Suppressor macrophage (primary cell): Measurements from ENCODE around the gene WDR5.

Source experiments
- DNase-seq, 4 experiments: peaks; one replicate each; pipeline ENCODE4 v3.0.0-alpha.2; 2020 to 2022

WDR5 gene

DNA sequence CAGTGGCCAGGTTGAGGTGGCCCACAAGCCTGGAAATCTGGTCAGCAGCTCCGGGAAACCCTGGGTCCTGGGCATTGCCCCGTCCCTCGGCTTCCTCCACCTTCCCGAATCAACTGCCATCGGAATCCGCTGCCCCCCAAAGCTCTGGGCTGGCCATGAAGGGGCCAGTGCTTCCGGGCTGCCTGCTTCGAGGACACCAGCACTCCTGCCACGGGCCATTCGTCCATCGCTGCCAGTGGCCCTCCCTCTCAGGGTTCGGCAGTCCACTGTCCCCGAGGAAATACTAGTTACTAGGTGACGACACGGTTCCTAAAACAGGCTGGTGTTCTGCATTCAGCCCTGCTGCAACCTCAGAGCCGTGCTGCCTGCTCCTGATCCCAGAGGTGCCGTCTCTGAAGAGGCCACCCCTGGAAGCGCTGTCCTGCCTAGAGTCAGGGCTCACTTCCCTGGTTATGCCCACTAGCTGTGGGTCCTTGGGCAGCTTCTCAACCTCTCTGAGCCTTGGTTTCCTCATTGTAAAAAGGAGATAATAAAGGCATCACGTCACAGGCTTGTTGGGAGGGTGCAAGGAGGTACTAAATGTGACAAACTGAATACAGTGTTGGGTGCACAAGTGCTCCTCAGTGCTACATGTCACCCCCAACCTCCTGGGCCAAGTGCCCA is 3.5 kb upstream of the WDR5 start:
- DNase-seq: no peak

DNA sequence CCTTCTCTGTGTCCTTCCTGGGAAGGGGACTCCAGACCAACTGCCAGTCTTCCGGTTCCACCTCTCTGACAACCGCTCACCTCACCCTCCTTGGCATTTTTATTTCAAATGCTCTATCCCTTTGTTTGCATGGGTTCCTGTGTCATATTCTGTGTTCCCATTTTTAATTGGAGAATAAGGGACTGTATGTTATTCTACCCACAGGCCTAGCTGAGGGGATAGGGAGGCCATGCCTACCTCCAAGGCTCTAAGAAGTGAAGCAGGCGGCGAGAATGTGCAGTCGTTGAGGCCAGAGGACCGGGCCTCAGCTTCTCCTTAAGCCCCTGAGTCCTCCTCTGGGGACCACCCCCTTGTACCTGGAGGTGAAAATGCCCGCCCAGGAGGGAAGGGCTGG is 936 bp upstream of the WDR5 start:
- no peak for DNase-seq

DNA sequence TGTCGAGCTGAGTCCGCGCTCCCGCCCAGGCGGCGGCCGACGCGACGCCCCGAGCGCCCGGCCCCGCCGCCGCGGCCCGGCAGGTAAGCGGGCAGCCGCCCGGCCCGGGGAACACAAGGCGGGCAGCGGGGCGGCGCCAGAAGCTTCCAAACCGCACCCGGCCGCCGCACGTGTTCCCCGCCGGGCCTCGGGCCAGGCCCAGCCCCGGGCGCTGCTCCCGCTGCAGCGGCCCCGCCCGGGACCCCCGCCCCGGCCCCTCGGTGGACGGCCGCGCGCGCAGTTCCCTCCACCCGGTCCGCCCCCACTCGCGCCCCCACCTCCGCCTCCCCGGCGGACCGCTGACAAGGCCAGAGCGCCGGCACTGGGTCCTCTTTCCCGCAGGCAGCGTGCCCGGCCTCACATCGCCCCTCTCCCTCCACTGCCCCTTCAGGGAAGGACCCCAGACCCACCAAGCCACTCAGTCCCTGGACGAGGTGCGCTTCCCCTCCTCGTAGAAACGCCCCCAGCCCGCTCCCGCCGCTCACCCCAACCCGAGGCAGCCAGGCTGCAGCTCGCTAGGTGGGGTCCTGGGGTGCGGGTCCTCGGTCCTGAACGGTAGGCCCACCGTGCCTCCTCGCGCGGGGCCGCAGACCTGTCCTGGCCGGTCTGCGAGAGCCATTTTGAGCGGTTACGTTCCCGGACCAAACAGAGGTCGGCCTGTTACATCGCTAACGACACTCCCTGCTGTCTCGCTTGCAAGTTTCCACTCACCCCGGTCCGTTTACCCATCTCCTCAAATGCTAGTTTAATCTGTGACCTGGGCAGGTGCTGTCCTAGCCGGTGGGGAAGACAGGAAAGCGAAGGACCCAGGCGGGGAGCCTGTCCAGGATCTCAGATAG is 475 bp downstream of the WDR5 start:
- peak; percentile 5 to 40 (median 21) for DNase-seq

DNA sequence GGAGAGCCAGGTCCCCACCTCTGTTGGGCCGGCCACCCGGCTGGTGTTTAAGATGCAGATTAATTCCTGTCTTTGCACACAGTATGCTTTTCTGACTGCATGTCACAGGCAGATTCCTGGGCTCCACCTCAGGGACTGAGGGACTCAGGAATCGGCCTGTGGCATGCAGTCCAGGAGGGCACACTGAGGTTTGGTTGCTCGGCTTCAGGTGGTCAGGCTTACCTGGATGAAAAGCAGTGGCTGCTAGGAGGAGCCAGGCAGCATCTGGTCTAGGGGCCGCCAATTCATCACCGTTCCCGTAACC is 1.1 kb downstream of the WDR5 start:
- DNase-seq: peak in 1 of 4 experiments; percentile 2

DNA sequence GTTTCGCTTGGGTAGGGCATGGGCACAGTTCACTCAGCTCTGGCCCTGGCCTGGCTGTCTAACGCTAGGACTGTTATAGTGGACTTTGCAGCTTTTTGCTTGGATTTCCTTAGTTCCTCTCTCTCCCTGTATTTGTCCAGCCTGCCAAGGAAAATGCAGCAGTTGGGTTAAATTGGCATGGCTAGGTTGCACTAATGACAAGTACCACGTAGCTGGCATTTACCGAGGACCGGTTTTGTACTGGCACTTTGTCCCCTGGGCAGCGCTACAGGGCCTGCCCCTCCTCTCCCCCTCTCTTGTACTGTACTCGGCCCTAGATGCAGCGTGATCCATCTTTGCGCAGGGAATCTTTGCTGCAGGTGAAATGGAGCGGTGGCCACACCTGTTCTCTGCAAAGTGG is 2.4 kb downstream of the WDR5 start:
- DNase-seq: no peak

DNA sequence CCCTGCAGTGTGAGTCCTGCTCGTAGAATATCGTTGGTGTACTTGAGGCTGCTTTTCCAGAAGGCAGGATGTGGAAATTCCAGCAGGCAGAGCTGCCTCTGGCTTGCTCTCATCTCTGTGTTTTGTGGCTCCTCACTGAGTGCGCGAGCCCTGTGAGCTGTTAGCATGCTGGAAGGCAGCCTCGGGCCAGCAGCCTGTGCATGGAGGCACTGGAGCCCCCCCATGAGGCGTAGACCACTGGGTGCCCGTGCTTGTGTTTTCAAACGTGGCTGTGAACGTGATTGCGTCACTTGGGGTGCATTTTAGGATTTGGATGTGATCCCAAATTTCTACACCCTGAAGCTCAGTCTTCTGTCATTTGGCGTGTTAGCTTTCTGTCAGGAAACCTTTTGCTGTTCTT is 3.2 kb downstream of the WDR5 start:
- DNase-seq: no peak

DNA sequence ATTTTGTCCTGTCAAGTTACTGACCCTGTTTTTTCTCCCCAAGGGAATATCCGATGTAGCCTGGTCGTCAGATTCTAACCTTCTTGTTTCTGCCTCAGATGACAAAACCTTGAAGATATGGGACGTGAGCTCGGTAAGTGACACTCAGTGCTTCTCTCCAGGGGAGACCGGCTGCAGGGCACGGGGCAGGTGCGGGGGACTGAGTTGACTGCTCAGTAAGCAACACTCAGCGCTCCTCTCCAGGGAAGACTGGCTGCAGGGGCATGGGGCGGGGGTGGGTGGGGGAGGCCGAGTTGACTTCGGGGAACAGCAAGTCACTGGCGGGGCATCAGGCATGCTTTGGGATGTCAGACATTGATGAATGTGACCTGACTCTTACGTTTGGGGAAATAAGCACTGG is 6.0 kb downstream of the WDR5 start:
- no peak for DNase-seq

DNA sequence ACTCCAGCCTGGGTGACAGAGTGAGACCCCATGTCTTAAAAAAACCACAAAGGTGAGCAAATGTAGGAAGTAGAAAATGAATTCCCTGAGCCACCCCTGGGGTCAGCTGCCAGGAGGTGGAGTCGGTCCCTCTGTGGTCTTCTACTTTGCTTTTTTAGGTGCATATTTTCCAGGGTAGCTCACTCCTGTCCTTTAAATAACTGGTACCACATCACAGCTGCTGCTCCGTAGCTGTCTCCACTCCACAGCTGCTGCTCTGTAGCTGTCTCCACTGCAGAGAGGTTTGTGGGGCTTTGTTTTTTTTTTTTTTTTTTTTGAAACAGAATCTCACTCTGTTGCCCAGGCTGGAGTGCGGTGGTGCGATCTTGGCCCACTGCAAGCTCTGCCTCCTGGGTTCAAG is 8.9 kb downstream of the WDR5 start:
- DNase-seq: no peak

DNA sequence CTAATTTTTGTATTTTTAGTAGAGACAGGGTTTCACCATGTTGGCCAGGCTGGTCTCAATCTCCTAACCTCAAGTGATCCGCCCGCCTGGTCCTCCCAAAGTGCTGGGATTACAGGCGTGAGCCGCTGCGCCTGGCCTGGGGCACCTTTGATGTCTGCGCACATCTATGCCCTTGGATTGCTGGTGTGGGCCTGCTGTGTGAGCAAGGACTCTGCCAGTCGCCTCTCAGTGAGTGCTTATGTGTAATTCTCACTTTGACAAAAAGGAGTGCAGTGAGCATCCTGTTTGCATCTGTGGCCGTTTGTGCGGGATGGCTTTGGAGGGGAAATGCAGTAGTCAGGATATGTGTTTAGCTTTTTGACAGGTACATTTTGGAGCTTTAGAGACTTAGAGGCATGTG is 9.4 kb downstream of the WDR5 start:
- no peak for DNase-seq

DNA sequence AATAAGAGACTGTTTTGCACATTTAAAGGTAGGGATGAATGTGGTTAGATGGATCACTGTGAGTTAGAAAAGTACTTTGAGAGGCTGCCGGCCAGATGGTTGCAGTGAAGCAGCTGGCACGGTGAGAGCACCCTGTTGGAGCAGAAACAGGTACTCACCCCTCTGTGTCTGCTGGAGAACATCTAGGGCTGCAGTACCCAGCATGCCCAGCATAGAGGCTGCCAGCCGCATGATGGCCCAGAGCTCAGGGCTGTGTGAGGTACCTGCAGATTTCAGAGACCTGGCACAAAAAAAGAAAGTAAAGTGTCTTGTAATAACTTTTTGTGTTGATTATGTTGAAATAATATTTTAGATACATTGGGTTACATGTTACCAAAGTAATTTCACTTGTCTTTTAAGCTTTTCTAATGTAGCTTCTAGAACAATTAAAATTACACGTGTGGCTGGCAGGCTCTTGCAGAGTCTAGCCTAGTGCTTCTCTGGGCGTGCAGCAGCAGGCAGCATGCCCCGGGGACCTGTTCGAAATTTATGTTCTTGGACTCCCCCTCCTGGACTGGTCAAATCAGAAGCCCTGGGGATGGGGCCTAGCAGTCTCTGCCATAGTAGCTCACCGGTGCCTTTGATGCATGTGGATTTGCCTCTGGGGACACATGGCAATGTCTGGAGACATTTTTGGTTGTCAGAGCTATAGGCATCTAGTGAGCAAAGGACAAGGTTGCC is 11.1 kb downstream of the WDR5 start:
- DNase-seq: no peak

DNA sequence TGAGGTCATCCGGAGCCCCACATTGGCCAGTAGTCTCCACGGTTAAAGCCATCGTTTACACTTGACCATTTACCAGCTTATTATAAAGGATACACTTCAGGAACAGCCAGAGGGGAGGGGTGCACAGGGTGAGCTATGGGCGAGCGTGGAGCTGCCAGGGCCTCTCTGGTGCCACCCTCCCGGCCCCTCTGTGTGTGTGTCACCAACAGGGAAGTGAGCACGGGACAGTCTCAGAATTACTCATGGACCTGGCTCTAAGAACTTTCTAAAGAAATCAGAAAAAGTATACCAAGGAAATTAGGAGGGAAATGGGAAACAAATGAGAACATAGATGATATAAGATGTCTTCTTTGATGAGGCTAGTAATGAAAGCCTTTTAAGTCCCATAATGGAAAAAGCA is 13.5 kb downstream of the WDR5 start:
- no peak for DNase-seq

DNA sequence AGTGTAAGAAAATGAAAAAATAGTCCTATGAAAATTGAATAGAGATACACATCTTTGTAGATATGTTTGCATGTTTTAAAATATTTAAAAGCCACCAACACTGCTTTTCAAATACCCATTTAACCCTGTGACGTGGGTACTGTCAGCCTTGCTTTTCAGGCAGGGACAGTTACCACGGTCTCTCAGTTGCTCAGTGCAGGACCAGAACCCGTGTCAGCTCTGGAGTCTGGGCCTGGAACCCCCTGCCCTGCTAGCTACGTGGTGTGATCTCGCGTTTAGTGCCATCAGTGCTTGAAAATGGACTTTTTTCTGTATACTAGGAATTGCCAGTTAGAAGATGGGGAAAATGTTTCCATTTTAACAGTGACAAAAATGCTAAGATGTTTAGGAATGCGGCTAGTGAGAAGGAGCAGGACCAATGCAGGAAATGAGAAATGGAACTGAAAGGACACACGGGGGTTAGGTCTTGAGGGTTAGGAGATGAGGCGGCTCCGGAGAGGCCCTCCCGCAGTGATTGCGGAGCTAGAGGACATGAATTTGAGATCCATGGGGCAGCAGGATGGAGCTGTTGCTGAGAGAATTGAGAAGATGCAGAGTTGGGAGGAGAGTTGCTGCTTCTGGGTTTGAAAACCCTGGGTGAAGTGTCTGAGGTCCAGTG is 14.8 kb downstream of the WDR5 start:
- DNase-seq: no peak

DNA sequence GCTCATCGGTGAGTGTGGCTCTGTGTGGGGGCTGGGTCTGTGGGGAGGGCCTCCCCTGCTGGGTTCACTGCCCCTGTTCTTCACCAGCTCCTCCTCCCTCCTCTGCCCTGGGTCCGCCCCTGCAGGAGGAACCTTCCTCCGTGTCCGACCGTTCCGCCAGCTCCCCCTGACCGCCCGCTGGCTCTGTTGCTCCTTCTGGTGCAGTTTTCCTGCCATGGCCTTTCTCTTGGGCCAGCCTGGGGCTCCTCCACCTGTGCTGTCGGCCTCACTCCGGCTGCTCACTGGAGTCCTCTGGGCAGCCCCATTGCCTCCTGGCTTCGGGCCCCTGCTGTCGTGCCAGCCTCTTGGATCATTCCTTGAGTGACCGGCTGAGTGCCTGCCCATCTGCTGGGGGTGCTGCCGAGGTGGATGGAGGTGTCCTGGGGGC is 16.2 kb downstream of the WDR5 start:
- DNase-seq: no peak

DNA sequence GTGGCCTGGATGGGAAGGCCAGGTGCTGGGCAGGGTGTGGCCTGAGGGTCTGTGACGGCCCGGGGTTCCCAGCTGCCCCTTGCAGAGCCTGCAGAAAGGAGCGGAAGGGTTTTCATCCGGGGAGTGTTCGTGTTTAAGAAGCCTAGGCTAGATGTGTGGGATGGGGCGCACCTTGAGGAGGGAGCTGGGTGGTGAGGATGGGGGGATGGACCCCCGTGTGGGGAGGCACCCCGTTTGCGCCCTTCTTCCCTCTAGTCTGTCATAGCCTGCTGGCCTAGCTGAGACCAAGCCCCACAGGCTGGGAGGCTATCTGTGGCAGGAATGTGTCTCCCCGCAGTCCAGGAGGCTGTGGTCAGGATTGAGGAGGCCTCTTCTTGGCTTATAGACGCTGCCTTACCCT is 16.6 kb downstream of the WDR5 start:
- no peak for DNase-seq

DNA sequence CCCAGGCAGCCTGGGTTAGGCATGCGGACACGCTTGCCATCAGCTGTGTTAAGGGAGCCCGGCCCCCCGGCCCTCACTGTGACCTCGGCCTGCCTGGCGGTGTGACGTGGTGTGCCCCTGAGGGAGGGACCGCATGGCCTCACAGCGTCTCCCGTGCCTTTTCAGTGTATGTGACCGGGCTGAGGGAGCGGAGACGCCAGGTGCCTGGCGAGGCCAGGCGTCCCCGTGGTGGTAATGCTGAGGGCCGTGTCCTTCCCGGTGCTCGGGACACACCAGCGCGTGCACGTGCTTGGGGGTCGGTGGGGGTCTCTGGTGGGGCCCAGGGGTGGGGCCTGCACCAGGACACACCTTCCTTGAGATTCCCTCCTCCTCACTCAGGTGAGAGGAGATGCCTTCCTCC is 17.6 kb downstream of the WDR5 start:
- DNase-seq: no peak

DNA sequence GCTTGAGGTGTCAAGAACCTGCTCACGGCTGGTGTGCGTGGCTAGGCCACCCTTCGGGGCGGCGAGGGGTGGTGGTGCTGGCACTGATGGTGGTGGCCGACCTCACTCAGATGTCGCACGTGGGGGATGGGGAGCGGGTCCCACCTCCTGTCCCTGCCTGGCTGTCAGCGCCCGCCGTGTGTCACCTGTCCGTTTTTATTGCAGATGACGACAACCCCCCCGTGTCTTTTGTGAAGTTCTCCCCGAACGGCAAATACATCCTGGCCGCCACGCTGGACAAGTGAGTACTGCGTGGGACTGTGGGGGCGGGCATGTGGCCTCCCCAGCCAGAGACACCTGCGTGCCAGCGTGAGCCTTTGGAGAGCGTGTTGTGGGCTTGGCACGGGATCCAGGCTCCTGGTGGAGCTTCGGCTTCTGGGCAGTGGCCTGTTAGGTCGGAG is 18.4 kb downstream of the WDR5 start:
- no peak for DNase-seq

DNA sequence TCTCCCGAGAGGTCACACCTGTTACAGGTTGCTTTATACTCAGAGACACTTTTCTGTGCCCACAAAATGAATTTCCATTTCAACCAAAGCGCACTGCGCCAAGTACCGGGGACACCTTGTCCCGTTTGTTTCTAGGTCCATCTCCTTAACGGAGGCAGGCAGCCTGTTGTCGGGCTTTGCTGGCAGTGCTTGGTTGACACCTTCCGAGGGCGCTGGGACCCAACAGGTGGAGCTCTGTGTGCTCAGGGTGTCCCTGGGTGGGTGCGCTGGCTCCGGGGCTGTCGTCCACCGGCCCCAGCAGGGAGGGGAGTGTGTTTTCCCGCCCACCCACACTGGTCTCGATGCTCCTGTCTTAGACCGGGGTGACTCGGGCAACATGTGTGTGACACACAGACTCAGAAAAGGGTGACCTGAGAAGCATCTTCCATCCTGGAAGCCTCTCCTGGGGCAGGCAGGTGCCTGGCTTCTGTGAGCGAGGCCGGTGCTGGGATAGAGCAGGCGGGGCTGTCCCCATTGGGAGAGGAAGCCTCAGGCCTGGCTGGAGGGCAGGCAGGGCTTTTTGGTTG is 20.0 kb downstream of the WDR5 start:
- no peak for DNase-seq

DNA sequence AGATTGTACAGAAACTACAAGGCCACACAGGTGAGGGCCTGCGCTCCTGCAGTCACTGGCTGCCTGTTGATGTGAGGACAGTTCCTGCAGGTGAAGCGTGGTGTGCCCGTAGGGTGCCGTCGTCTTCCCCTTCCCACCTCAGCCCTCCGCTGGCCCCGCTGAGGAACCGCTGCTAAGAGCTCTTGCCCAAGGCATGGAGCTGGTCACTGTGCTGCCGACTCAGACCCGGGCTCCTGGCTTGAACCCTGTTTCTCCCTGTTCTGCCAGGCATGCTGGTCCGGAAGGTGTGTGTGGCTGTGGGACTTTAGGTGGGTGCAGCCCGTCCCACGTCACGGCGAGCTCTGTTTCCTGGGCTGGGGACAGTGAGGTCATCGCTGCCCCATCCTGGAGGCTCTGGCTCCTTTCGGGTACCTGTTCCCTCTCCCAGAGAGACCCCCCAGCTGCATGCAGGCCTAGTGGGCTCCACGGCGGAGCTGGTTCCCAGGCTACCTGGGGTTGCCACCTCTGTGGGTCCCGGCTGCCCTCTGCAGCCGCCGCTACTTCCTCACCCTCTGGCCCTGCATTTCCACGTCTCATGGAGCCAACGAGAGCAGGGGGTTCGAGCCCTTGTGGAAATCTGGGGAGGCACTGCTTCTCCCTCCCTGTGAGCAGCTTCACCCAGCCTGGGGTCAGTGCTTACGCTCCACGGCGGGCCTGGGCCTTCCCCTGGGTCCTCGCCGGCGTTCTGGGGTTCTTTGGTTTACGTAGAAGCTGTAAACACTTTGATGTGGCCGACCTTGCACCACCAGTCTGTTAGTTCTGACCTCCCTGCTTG is 20.9 kb downstream of the WDR5 start:
- DNase-seq: no peak

DNA sequence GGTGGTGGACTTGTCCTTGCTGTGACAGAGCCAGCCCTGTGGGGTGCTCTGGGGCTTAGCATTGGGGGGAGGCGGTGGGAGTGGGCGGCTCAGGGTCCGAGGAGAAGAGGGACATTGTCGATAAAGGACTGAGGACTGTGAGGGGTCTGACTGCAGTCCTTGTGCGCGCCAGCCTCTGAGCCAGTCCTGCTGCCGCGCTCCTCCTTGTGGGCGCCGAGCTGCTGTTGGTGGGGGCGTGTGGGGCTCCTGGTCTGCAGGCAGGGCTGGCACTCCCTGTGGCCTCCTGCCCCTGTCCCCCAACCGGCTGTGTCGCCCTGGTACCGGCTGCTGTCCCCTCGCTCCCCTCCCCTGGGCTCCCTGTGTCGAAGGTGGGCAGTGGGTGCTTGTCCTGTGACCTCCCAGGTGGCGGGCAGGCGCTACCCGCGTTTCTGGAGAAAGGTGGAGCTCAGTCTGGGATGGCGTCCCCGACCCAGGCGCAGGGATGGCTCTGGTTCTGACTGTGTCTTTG is 21.6 kb downstream of the WDR5 start:
- no peak for DNase-seq

DNA sequence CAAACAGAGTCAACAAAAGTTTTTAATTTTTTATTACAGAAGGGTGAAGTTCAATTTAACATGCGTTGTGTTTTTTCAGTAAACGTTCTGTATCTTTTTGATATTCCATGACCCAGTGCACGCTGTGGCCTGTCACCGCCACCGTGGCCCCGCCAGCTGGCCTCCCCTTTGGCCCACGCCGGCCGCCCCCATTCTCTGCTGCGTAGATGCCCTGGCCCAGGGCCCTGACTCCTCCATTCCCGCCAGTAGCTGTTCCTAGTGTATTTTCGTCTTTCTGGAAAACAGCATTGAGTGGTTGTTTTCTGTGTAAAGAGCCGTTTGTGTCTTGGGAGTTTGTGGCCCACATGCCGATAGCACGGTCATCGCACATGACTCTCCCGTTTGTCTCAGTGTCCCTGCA is 22.4 kb downstream of the WDR5 start:
- no peak for DNase-seq

DNA sequence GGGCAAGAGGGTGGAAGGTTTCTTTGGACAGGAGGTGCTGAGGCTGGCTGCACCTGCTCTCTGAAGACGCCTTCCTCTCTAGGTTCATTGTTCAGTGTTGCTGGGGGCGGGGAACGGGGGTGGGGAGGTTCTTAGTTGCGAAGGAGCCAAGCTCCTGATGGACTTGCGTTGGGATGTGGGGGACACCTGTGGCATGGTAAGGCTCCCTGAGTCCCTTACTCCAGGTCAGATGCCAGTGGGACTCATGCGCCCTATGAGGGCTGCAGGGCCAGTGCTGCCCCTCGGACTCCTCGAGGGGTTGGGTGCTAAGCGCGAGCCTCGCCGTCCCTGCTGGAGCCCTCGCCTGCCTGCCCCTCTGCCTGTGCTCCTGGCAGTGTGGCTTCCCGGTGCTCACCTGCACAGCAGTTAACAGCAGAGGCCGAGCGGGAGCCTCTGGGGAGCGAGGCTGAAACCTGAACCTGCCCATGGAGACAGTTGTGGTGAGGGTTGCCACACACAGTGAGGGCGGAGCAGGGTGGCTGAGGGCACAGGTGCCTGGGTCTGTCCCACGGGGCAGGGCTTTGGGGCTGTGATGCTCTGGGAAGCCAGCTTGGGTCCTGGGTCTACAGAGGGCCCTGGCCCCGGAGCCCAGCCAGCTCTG is 23.0 kb downstream of the WDR5 start:
- no peak for DNase-seq
